ENCODE results near the gene DELE1. TPM values are rescaled to one million over a fixed set of nuclear protein-coding genes. Genes with fewer than 3 reads are reported as not detected.

The DELE1 gene
- total RNA-seq, 1 experiment from 2014 or later, result 81.5 TPM

DNA sequence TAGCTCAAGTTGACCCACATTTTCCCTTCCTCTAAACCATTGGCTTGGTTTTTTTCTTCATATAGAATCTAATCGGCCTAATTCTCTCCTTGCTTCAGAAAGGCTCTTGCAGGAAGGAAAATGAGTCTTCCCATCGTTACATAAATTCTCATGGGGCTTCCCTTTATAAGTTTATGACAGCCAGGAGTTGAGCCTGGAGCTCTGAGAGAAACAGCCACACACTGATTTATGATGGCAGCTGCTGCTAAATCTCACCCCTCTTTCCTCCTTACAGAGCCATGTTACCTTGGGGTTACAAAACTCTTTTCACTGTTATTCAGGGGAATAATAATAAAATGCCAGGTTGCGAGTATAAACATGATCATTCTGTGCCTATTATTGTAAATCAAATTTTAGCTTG is 40.0 kb downstream of the DELE1 start:
- no peaks in the 10 kb centered on the region for H3K27me3 Mint-ChIP-seq (ENCODE audit: low read depth)
- H3K9me3 Mint-ChIP-seq, result no peaks in the 10 kb centered on the region
- ChIA-PET POLR2A (no interaction called here), CTCF (interaction anchor here (0.9 kb wide), 2 partner anchors 50 to 294 kb away, joined by 3 read pairs; no protein-coding TSS in a partner anchor)
- H3K4me3 Mint-ChIP-seq, result no peak overlapping the region
- H3K4me1 Mint-ChIP-seq, result peaks cover 28% of the 10 kb centered on the region
- H3K36me3 Mint-ChIP-seq, result no peaks in the 10 kb centered on the region
- no peak for DNase-seq (ENCODE audit: low spot score)
- no peak for ATAC-seq
- TF ChIP-seq FOXK1 (CRISPR knock-in tag; IDR thresholded peaks at IDR 0.05), result no peak
- no peak for TF ChIP-seq MXD4 (CRISPR knock-in tag; IDR thresholded peaks at IDR 0.05; ENCODE audit: borderline replicate concordance)
- no peak for TF ChIP-seq ZBTB43 (CRISPR knock-in tag; IDR thresholded peaks at IDR 0.05)
- TF ChIP-seq, protein P1, sequence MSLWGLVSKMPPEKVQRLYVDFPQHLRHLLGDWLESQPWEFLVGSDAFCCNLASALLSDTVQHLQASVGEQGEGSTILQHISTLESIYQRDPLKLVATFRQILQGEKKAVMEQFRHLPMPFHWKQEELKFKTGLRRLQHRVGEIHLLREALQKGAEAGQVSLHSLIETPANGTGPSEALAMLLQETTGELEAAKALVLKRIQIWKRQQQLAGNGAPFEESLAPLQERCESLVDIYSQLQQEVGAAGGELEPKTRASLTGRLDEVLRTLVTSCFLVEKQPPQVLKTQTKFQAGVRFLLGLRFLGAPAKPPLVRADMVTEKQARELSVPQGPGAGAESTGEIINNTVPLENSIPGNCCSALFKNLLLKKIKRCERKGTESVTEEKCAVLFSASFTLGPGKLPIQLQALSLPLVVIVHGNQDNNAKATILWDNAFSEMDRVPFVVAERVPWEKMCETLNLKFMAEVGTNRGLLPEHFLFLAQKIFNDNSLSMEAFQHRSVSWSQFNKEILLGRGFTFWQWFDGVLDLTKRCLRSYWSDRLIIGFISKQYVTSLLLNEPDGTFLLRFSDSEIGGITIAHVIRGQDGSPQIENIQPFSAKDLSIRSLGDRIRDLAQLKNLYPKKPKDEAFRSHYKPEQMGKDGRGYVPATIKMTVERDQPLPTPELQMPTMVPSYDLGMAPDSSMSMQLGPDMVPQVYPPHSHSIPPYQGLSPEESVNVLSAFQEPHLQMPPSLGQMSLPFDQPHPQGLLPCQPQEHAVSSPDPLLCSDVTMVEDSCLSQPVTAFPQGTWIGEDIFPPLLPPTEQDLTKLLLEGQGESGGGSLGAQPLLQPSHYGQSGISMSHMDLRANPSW (CRISPR knock-in tag; conservative IDR thresholded peaks at IDR 0.05; ENCODE audit: low read depth), result no peak
- TF ChIP-seq CDX4 (CRISPR knock-in tag; IDR thresholded peaks at IDR 0.05; ENCODE audit: borderline replicate concordance), result no peak
- TF ChIP-seq PRRX2 (CRISPR knock-in tag; IDR thresholded peaks at IDR 0.05), result no peak
- no peak for TF ChIP-seq NFATC4 (CRISPR knock-in tag; IDR thresholded peaks at IDR 0.05)
- no peak for TF ChIP-seq CREM (CRISPR knock-in tag; IDR thresholded peaks at IDR 0.05)
- no peak for TF ChIP-seq ESRRA (CRISPR knock-in tag; IDR thresholded peaks at IDR 0.05; ENCODE audit: borderline replicate concordance)
- H3K27ac Mint-ChIP-seq, result no peak overlapping the region

DNA sequence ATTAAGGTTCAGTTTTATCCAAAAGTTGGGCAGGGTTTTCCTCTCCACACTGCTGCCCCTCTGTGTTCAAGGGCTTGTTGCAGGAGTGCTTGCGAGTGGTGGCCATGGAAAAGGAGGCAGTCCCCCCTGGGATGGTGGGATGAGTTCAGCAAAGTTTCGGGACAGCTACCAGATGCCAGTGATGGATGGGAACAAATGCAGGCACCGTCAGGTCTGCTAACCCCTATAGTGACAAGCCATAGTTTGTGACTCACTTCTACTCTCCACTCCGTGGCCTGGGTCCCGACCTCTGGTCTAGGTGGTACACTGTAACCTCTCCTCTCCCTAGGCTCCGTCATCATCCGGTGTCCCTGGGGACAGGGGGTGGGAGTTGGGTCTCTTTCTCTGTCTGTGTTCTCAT is 41.4 kb downstream of the DELE1 start:
- ChIA-PET CTCF (no interaction called here), POLR2A (no interaction called here)
- Mint-ChIP-seq H3K9me3 (no peaks in the 10 kb centered on the region), H3K27me3 (ENCODE audit: low read depth) (no peaks in the 10 kb centered on the region), H3K4me3 (no peak overlapping the region), H3K27ac (no peak overlapping the region), H3K4me1 (peaks cover 25% of the 10 kb centered on the region), H3K36me3 (no peaks in the 10 kb centered on the region)
- TF ChIP-seq CREM (CRISPR knock-in tag; IDR thresholded peaks at IDR 0.05), result no peak
- TF ChIP-seq, protein P2, sequence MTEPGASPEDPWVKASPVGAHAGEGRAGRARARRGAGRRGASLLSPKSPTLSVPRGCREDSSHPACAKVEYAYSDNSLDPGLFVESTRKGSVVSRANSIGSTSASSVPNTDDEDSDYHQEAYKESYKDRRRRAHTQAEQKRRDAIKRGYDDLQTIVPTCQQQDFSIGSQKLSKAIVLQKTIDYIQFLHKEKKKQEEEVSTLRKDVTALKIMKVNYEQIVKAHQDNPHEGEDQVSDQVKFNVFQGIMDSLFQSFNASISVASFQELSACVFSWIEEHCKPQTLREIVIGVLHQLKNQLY (CRISPR knock-in tag; IDR thresholded peaks at IDR 0.05), result no peak
- no peak for TF ChIP-seq ZNF138 (CRISPR knock-in tag; conservative IDR thresholded peaks at IDR 0.05)
- TF ChIP-seq USF1 (CRISPR knock-in tag; IDR thresholded peaks at IDR 0.05), result no peak
- TF ChIP-seq ZNF263 (CRISPR knock-in tag; IDR thresholded peaks at IDR 0.05; ENCODE audit: low read depth), result no peak
- no peak for TF ChIP-seq TEAD1 (CRISPR knock-in tag; IDR thresholded peaks at IDR 0.05)
- TF ChIP-seq ZNF121 (CRISPR knock-in tag; IDR thresholded peaks at IDR 0.05), result no peak
- no peak for TF ChIP-seq ZNF416 (CRISPR knock-in tag; IDR thresholded peaks at IDR 0.05)
- no peak for TF ChIP-seq NR2C2 (CRISPR knock-in tag; IDR thresholded peaks at IDR 0.05)
- TF ChIP-seq NFE2L1 (CRISPR knock-in tag; IDR thresholded peaks at IDR 0.05), result no peak
- TF ChIP-seq NR3C1 (CRISPR knock-in tag; conservative IDR thresholded peaks at IDR 0.05; ENCODE audit: low read depth), result no peak
- no peak for TF ChIP-seq ESRRA (CRISPR knock-in tag; IDR thresholded peaks at IDR 0.05; ENCODE audit: borderline replicate concordance)
- TF ChIP-seq, protein P3, sequence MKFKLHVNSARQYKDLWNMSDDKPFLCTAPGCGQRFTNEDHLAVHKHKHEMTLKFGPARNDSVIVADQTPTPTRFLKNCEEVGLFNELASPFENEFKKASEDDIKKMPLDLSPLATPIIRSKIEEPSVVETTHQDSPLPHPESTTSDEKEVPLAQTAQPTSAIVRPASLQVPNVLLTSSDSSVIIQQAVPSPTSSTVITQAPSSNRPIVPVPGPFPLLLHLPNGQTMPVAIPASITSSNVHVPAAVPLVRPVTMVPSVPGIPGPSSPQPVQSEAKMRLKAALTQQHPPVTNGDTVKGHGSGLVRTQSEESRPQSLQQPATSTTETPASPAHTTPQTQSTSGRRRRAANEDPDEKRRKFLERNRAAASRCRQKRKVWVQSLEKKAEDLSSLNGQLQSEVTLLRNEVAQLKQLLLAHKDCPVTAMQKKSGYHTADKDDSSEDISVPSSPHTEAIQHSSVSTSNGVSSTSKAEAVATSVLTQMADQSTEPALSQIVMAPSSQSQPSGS (CRISPR knock-in tag; IDR thresholded peaks at IDR 0.05; ENCODE audit: borderline replicate concordance, low read depth), result no peak
- TF ChIP-seq MXD4 (CRISPR knock-in tag; IDR thresholded peaks at IDR 0.05; ENCODE audit: borderline replicate concordance), result no peak
- TF ChIP-seq ZNF512 (CRISPR knock-in tag; IDR thresholded peaks at IDR 0.05; ENCODE audit: borderline replicate concordance), result no peak
- no peak for TF ChIP-seq NFYB (CRISPR knock-in tag; conservative IDR thresholded peaks at IDR 0.05; ENCODE audit: low read depth)
- ATAC-seq (no peak), DNase-seq (ENCODE audit: low spot score) (no peak)
